ENCODE data around the gene VNN1. TPM values are rescaled to one million over a fixed set of nuclear protein-coding genes. Genes with fewer than 3 reads are reported as not detected.

Gene VNN1
- total RNA-seq, 6 donors from 2014 or later = 0.67 to 9.4 (median 4.7) TPM

DNA sequence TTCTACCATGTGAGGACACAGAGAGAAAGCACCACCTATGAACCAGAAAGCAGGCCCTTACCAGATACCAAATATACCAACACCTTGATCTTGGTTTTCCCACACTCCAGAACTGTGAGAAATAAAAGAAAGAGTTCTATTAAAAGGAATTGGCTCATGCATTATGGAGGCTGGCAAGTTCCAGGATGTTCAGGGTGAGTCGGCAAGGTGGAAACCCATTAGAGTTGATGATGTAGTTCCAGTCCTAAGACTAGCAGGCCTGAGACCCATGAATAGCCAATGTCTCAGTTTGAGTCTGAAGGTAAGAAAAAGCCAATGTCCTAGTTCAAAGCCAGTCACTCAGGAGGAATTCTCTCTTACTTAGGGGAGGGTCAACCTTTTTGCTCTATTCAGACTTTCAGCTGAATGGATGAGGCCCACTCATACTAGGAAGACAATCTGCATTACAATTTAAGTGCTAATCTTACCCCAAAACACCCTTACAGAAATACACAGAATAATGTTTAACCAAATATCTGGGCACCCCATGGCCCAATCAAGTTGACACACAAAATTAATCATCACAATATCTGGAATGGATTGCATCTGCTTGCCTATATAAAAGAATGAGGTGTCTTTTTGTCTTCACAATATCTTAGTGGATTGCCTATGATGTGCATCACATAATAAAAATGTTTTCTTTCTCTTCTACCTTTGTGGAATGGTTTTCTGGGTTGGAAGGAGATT lies 49.4 kb downstream of the VNN1 start:
- Histone ChIP-seq H3K27ac (no peak overlapping the region), H3K4me1 (no peaks in the 10 kb centered on the region), H3K27me3 (no peaks in the 10 kb centered on the region), H3K4me3 (no peak overlapping the region), H3K36me3 (no peaks in the 10 kb centered on the region), H3K9me3 (no peaks in the 10 kb centered on the region)
- TF ChIP-seq POLR2A (IDR thresholded peaks at IDR 0.05) (no peak), EP300 (IDR thresholded peaks at IDR 0.05) (no peak), POLR2AphosphoS5 (IDR thresholded peaks at IDR 0.05) (no peak), CTCF (IDR thresholded peaks at IDR 0.05) (no peak)
- WGBS, 2 donors = 95 to 100% methylated on average over 1 of the region's 1 CpG
- ATAC-seq (ENCODE audit: low FRiP score in 2 of 2) (no peak), DNase-seq (no peak)

- Histone ChIP-seq H3K27me3 (no peaks in the 10 kb centered on the region), H3K4me1 (no peaks in the 10 kb centered on the region), H3K36me3 (no peaks in the 10 kb centered on the region), H3K4me3 (no peak overlapping the region), H3K27ac (no peak overlapping the region), H3K9me3 (no peaks in the 10 kb centered on the region)
- DNase-seq (no peak), ATAC-seq (ENCODE audit: low FRiP score in 2 of 2) (no peak)
- no peak for TF ChIP-seq POLR2AphosphoS5 (IDR thresholded peaks at IDR 0.05)
- TF ChIP-seq POLR2A (IDR thresholded peaks at IDR 0.05) = no peak
- TF ChIP-seq CTCF (IDR thresholded peaks at IDR 0.05) = no peak
- no peak for TF ChIP-seq EP300 (IDR thresholded peaks at IDR 0.05)
- 74 to 79% methylated on average over 1 of the region's 1 CpG for WGBS, 2 donors
Observed at GRCh38 chr6:132663661-132664060, 50.2 kb downstream of the VNN1 start.

DNA sequence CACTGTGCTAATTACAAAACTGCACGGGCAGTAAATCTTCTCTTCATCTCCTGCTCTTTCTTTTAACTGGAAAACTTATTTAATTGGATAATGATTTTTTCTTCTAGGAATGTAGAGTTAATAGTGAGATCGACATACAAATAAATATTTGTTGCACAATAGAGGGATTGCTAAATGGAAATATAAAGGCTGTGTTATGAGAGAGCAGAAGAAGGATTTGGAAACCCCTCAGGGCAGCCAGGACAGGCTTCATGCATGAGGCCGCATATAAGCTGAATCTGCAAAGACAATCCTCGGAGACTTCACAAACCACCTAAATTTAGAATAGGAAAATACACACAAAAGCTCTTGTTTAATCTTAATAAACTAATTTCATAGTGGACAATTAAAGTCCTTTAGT lies 51.9 kb downstream of the VNN1 start:
- 81 to 88% methylated on average over 4 of the region's 4 CpGs for WGBS, 2 donors
- TF ChIP-seq CTCF (IDR thresholded peaks at IDR 0.05) (no peak), POLR2A (IDR thresholded peaks at IDR 0.05) (no peak), EP300 (IDR thresholded peaks at IDR 0.05) (no peak), POLR2AphosphoS5 (IDR thresholded peaks at IDR 0.05) (no peak)
- Histone ChIP-seq H3K4me3 (no peak overlapping the region), H3K36me3 (no peaks in the 10 kb centered on the region), H3K4me1 (no peaks in the 10 kb centered on the region), H3K9me3 (no peaks in the 10 kb centered on the region), H3K27ac (no peak overlapping the region), H3K27me3 (no peaks in the 10 kb centered on the region)
- DNase-seq (no peak), ATAC-seq (ENCODE audit: low FRiP score in 2 of 2) (no peak)

GRCh38 chr6:132659082-132659481 lies 54.8 kb downstream of the VNN1 start, which contains the start of gene TAAR1:
Gene TAAR1, minus strand, starts transcription at chr6:132659182. Its CDS starts 13,179 bp downstream, at chr6:132646003.
- ATAC-seq (ENCODE audit: low FRiP score in 2 of 2) (no peak), DNase-seq (no peak)
- H3K4me1 ChIP-seq = no peaks in the 10 kb centered on the region
- H3K27ac ChIP-seq = no peak within 1 kb of the TSS
- H3K27me3 ChIP-seq = no peaks in the 10 kb centered on the region
- WGBS, 2 donors = 52 to 91% methylated on average over 3 of the region's 3 CpGs
- H3K4me3 ChIP-seq = no peak within 1 kb of the TSS
- no peaks in the 10 kb centered on the region for H3K9me3 ChIP-seq
- TF ChIP-seq CTCF (IDR thresholded peaks at IDR 0.05) = no peak
- no peak for TF ChIP-seq POLR2AphosphoS5 (IDR thresholded peaks at IDR 0.05)
- H3K36me3 ChIP-seq = no peaks in the 10 kb centered on the region

- WGBS, 2 donors = 72 to 79% methylated on average over 3 of the region's 3 CpGs
- Histone ChIP-seq H3K4me3 (no peak overlapping the region), H3K9me3 (no peaks in the 10 kb centered on the region), H3K27ac (no peak overlapping the region), H3K36me3 (no peaks in the 10 kb centered on the region), H3K27me3 (no peaks in the 10 kb centered on the region), H3K4me1 (no peaks in the 10 kb centered on the region)
- TF ChIP-seq POLR2AphosphoS5 (IDR thresholded peaks at IDR 0.05) = no peak
- TF ChIP-seq EP300 (IDR thresholded peaks at IDR 0.05) = no peak
- TF ChIP-seq CTCF (IDR thresholded peaks at IDR 0.05) = no peak
- TF ChIP-seq POLR2A (IDR thresholded peaks at IDR 0.05) = no peak
- ATAC-seq (ENCODE audit: low FRiP score in 2 of 2) (peak; percentile 55 to 73), DNase-seq (no peak)
Observed at GRCh38 chr6:132651062-132651461, 62.8 kb downstream of the VNN1 start.

Measured in upper lobe of left lung (tissue), 6 donors.